WTC11 (cell line): ENCODE data around the gene FAM43A. TPM values are rescaled to one million over a fixed set of nuclear protein-coding genes. Genes with fewer than 3 reads are reported as not detected.

ENCODE experiments used
- ATAC-seq: fragments of 200-7000 bp; cut with Tn5 transposase; 2 replicates; pipeline ENCODE4 v1.10.0; 2021; ENCODE audit warnings: mild to moderate bottlenecking, moderate library complexity
- CTCF ChIA-PET: fragments of 300-600 bp; sonication (Branson Sonifier 250); formaldehyde crosslinking; loops from one replicate; lab custom pipeline; 2021; ENCODE audit warnings: antibody characterized with exemption; lab: Charles Lee
- POLR2A ChIA-PET: fragments of 350-600 bp; sonication (Branson Sonifier 250); formaldehyde crosslinking; loops from one replicate; lab custom pipeline; 2021; ENCODE audit warnings: antibody characterized with exemption; lab: Charles Lee
- DNase-seq: peaks from one replicate; pipeline ENCODE4 v3.0.0; 2021; ENCODE audit warnings: low spot score
- H3K27ac Mint-ChIP-seq: 2 replicates; pipeline ENCODE4 v1.8.0; 2021; ENCODE audit warnings: mixed read lengths
- H3K27me3 Mint-ChIP-seq: 2 replicates; pipeline ENCODE4 v1.8.0; 2021; ENCODE audit warnings: low read depth, mild to moderate bottlenecking, moderate library complexity, mixed read lengths
- H3K36me3 Mint-ChIP-seq: 2 replicates; pipeline ENCODE4 v1.8.0; 2021; ENCODE audit warnings: mixed read lengths
- H3K4me1 Mint-ChIP-seq: 2 replicates; pipeline ENCODE4 v1.8.0; 2022; ENCODE audit warnings: mixed read lengths
- H3K4me3 Mint-ChIP-seq: 2 replicates; pipeline ENCODE4 v1.8.0; 2021; ENCODE audit warnings: mild to moderate bottlenecking, moderate library complexity, mixed read lengths
- H3K9me3 Mint-ChIP-seq: 2 replicates; pipeline ENCODE4 v1.8.0; 2021; ENCODE audit warnings: mixed read lengths
- ARID4B ChIP-seq: sonication (generic); formaldehyde crosslinking; IDR thresholded peaks from 2 replicates; pipeline ENCODE4 v1.8.0; 2023; ENCODE audit warnings: missing genetic modification reagents, mild to moderate bottlenecking, borderline replicate concordance
- CBFB ChIP-seq: sonication (generic); formaldehyde crosslinking; IDR thresholded peaks from 2 replicates; pipeline ENCODE4 v1.8.1; 2022; ENCODE audit warnings: mild to moderate bottlenecking, low read depth, missing genetic modification reagents
- CDX4 ChIP-seq: fragments of 250-450 bp; sonication (Bioruptor Pico); IDR thresholded peaks from 2 replicates; pipeline ENCODE4 v1.9.0; 2021; ENCODE audit warnings: moderate library complexity, mild to moderate bottlenecking, inconsistent platforms, borderline replicate concordance
- FOXJ3 ChIP-seq: sonication (generic); formaldehyde crosslinking; IDR thresholded peaks from 2 replicates; pipeline ENCODE4 v1.9.0; 2021; ENCODE audit warnings: missing genetic modification reagents, mild to moderate bottlenecking, borderline replicate concordance
- GRHL2 ChIP-seq: fragments of 250-450 bp; sonication (Bioruptor Pico); IDR thresholded peaks from 2 replicates; pipeline ENCODE4 v1.8.0; 2022; ENCODE audit warnings: mild to moderate bottlenecking, moderate library complexity; ENCODE audit not compliant: insufficient replicate concordance, severe bottlenecking
- HMGXB4 ChIP-seq: sonication (generic); formaldehyde crosslinking; IDR thresholded peaks from 2 replicates; pipeline ENCODE4 v1.8.1; 2023; ENCODE audit warnings: mild to moderate bottlenecking, moderate library complexity, missing genetic modification reagents
- JUN ChIP-seq: sonication (generic); formaldehyde crosslinking; IDR thresholded peaks from 2 replicates; pipeline ENCODE4 v1.8.0; 2023; ENCODE audit warnings: mild to moderate bottlenecking, missing genetic modification reagents
- MAX ChIP-seq: sonication (generic); formaldehyde crosslinking; IDR thresholded peaks from 2 replicates; pipeline ENCODE4 v1.8.0; 2022; ENCODE audit warnings: mild to moderate bottlenecking, missing genetic modification reagents
- OVOL2 ChIP-seq: fragments of 250-450 bp; sonication (Bioruptor Pico); IDR thresholded peaks from 2 replicates; pipeline ENCODE4 v1.9.0; 2021; ENCODE audit warnings: mild to moderate bottlenecking, borderline replicate concordance
- SP1 ChIP-seq: sonication (generic); formaldehyde crosslinking; conservative IDR thresholded peaks from 2 replicates; pipeline ENCODE4 v1.8.1; 2022; ENCODE audit warnings: missing genetic modification reagents
- ZNF138 ChIP-seq: sonication (generic); formaldehyde crosslinking; conservative IDR thresholded peaks from 2 replicates; pipeline ENCODE4 v1.8.1; 2022; ENCODE audit warnings: mild to moderate bottlenecking, moderate library complexity, missing genetic modification reagents
- ZNF416 ChIP-seq: fragments of 250-450 bp; sonication (Bioruptor Pico); IDR thresholded peaks from 2 replicates; pipeline ENCODE4 v1.9.0; 2021; ENCODE audit warnings: mild to moderate bottlenecking, inconsistent platforms
- ZNF423 ChIP-seq: fragments of 250-450 bp; sonication (Bioruptor Pico); IDR thresholded peaks from 2 replicates; pipeline ENCODE4 v2.1.2; 2022; ENCODE audit warnings: mild to moderate bottlenecking, moderate library complexity
- total RNA-seq: library from RNA; stranded (reverse); gene quantifications from 3 replicates; pipeline ENCODE4 v1.2.3, GENCODE V29; 2021
- TF ChIP-seq, protein P1 (sequence below): sonication (generic); formaldehyde crosslinking; conservative IDR thresholded peaks from 2 replicates; pipeline ENCODE4 v1.8.1; 2023; ENCODE audit warnings: mild to moderate bottlenecking, low read depth, missing genetic modification reagents, moderate library complexity
- TF ChIP-seq, protein P2 (sequence below): fragments of 250-450 bp; sonication (Bioruptor Pico); IDR thresholded peaks from 2 replicates; pipeline ENCODE4 v2.1.2; 2022; ENCODE audit warnings: mild to moderate bottlenecking, moderate library complexity
- TF ChIP-seq, protein P3 (sequence below): sonication (generic); formaldehyde crosslinking; IDR thresholded peaks from 2 replicates; pipeline ENCODE4 v1.8.1; 2023; ENCODE audit warnings: mild to moderate bottlenecking, missing genetic modification reagents, moderate library complexity
- TF ChIP-seq, protein P4 (sequence below): sonication (generic); formaldehyde crosslinking; conservative IDR thresholded peaks from 2 replicates; pipeline ENCODE4 v1.8.1; 2022; ENCODE audit warnings: mild to moderate bottlenecking, missing genetic modification reagents

FAM43A gene
- total RNA-seq, 1 experiment from 2014 or later: 2.6 TPM

DNA sequence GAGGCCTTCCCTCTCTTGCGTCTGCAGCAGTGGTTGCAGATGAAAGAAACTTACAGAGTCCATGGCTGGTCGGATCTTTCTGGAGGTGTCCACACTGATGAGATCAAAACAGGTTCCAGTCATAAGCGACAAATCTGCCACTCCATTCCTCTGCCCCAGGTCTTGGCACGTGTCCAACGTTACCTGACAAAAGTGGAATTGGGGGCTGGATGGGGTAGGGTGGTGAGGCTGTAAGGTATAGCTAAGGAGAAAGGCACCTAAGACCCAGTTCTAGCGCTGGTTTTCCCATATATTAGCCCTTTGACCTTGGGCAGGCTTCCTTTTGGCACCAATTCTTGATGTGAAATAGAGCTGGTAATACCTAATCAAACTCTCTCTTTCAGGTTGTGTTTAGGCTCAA lies 11.0 kb downstream of the FAM43A start:
- ChIA-PET CTCF (interaction anchor here (0.8 to 1.4 kb wide), 3 partner anchors 10 to 25 kb away, joined by 3 to 5 read pairs (median 3); partner anchors contain the start of gene LSG1), POLR2A (no interaction called here)
- DNase-seq: no peak
- ATAC-seq: no peak
- no peak for TF ChIP-seq SP1 (CRISPR knock-in tag)
- TF ChIP-seq, protein P1, sequence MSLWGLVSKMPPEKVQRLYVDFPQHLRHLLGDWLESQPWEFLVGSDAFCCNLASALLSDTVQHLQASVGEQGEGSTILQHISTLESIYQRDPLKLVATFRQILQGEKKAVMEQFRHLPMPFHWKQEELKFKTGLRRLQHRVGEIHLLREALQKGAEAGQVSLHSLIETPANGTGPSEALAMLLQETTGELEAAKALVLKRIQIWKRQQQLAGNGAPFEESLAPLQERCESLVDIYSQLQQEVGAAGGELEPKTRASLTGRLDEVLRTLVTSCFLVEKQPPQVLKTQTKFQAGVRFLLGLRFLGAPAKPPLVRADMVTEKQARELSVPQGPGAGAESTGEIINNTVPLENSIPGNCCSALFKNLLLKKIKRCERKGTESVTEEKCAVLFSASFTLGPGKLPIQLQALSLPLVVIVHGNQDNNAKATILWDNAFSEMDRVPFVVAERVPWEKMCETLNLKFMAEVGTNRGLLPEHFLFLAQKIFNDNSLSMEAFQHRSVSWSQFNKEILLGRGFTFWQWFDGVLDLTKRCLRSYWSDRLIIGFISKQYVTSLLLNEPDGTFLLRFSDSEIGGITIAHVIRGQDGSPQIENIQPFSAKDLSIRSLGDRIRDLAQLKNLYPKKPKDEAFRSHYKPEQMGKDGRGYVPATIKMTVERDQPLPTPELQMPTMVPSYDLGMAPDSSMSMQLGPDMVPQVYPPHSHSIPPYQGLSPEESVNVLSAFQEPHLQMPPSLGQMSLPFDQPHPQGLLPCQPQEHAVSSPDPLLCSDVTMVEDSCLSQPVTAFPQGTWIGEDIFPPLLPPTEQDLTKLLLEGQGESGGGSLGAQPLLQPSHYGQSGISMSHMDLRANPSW (CRISPR knock-in tag): no peak
- TF ChIP-seq ARID4B (CRISPR knock-in tag): no peak
- no peak for TF ChIP-seq ZNF416
- no peak for TF ChIP-seq OVOL2 (CRISPR knock-in tag)
- TF ChIP-seq, protein P2, sequence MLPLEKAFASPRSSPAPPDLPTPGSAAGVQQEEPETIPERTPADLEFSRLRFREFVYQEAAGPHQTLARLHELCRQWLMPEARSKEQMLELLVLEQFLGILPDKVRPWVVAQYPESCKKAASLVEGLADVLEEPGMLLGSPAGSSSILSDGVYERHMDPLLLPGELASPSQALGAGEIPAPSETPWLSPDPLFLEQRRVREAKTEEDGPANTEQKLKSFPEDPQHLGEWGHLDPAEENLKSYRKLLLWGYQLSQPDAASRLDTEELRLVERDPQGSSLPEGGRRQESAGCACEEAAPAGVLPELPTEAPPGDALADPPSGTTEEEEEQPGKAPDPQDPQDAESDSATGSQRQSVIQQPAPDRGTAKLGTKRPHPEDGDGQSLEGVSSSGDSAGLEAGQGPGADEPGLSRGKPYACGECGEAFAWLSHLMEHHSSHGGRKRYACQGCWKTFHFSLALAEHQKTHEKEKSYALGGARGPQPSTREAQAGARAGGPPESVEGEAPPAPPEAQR (CRISPR knock-in tag): no peak
- TF ChIP-seq, protein P3, sequence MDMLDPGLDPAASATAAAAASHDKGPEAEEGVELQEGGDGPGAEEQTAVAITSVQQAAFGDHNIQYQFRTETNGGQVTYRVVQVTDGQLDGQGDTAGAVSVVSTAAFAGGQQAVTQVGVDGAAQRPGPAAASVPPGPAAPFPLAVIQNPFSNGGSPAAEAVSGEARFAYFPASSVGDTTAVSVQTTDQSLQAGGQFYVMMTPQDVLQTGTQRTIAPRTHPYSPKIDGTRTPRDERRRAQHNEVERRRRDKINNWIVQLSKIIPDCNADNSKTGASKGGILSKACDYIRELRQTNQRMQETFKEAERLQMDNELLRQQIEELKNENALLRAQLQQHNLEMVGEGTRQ (CRISPR knock-in tag): no peak
- TF ChIP-seq HMGXB4 (CRISPR knock-in tag): no peak
- no peak for TF ChIP-seq ZNF138 (CRISPR knock-in tag)
- TF ChIP-seq JUN: no peak
- TF ChIP-seq ZNF423 (CRISPR knock-in tag): no peak
- no peak for TF ChIP-seq CBFB
- TF ChIP-seq, protein P4, sequence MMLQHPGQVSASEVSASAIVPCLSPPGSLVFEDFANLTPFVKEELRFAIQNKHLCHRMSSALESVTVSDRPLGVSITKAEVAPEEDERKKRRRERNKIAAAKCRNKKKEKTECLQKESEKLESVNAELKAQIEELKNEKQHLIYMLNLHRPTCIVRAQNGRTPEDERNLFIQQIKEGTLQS (CRISPR knock-in tag): no peak
- no peak for TF ChIP-seq GRHL2 (CRISPR knock-in tag)
- TF ChIP-seq FOXJ3 (CRISPR knock-in tag): no peak
- TF ChIP-seq CDX4 (CRISPR knock-in tag): no peak
- no peak for TF ChIP-seq MAX (CRISPR knock-in tag)
- no peak overlapping the region for H3K4me3 Mint-ChIP-seq
- no peak overlapping the region for H3K27ac Mint-ChIP-seq
- peaks cover 15% of the 10 kb centered on the region for H3K9me3 Mint-ChIP-seq
- H3K4me1 Mint-ChIP-seq: peaks cover 9% of the 10 kb centered on the region
- H3K27me3 Mint-ChIP-seq: peaks cover 5% of the 10 kb centered on the region
- peaks cover 3% of the 10 kb centered on the region; the same call in 1 of the 2 replicates for H3K36me3 Mint-ChIP-seq
